ENCODE measurements around the gene ABCB10.

ABCB10 gene

DNA sequence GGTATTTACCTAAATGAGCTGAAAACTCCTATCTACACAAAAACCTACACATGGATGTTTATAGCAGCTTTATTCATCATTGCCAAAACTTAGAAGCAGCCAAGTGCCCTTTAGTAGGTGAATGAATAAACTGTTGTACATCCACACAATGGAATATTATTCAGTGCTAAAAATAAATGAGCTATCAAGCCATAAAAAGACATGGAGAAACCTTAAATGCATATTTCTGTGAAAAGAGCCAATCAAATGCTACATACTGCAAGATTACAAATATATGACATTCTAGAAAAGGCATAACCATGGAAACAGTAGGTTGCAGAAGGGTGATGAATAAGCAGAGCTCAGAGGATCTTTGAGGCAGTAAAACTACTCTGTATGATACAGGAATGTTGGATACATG is 23.3 kb downstream of the ABCB10 start:
- H3K27me3 ChIP-seq (ENCODE audit: low read length) = no peaks in the 10 kb centered on the region
- H3K79me2 ChIP-seq (ENCODE audit: insufficient read depth, low read length) = no peaks in the 10 kb centered on the region
- no peak overlapping the region for H3K27ac ChIP-seq (ENCODE audit: low read depth, low read length)
- H2AFZ ChIP-seq (ENCODE audit: low read depth, low read length, severe bottlenecking) = no peak overlapping the region
- H3K9ac ChIP-seq (ENCODE audit: low read length) = no peak overlapping the region
- no peaks in the 10 kb centered on the region for H3F3A ChIP-seq (ENCODE audit: insufficient read depth)
- TF ChIP-seq EZH2phosphoT487 (conservative IDR thresholded peaks at IDR 0.05; ENCODE audit: low read length) = no peak
- TF ChIP-seq, protein P1, sequence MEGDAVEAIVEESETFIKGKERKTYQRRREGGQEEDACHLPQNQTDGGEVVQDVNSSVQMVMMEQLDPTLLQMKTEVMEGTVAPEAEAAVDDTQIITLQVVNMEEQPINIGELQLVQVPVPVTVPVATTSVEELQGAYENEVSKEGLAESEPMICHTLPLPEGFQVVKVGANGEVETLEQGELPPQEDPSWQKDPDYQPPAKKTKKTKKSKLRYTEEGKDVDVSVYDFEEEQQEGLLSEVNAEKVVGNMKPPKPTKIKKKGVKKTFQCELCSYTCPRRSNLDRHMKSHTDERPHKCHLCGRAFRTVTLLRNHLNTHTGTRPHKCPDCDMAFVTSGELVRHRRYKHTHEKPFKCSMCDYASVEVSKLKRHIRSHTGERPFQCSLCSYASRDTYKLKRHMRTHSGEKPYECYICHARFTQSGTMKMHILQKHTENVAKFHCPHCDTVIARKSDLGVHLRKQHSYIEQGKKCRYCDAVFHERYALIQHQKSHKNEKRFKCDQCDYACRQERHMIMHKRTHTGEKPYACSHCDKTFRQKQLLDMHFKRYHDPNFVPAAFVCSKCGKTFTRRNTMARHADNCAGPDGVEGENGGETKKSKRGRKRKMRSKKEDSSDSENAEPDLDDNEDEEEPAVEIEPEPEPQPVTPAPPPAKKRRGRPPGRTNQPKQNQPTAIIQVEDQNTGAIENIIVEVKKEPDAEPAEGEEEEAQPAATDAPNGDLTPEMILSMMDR (IDR thresholded peaks at IDR 0.05; ENCODE audit: insufficient read depth, low read length, poor library complexity, severe bottlenecking) = no peak
- H3K4me2 ChIP-seq (ENCODE audit: low read depth, low read length, poor library complexity, severe bottlenecking) = no peak overlapping the region
- 0 out of 2 replicates have a peak, but pooled peaks cover 3% of the 10 kb centered on the region for H3K36me3 ChIP-seq (ENCODE audit: low read length)
- H3K4me3 ChIP-seq (ENCODE audit: insufficient read depth, low read length, poor library complexity, severe bottlenecking) = no peak overlapping the region
- no peaks in the 10 kb centered on the region for H3K9me3 ChIP-seq (ENCODE audit: insufficient read depth, low read length)
- no peaks in the 10 kb centered on the region for H4K20me1 ChIP-seq (ENCODE audit: low read depth, low read length)
- H3K9me2 ChIP-seq (replicated peaks; ENCODE audit: insufficient read depth, low read length) = no peaks in the 10 kb centered on the region

DNA sequence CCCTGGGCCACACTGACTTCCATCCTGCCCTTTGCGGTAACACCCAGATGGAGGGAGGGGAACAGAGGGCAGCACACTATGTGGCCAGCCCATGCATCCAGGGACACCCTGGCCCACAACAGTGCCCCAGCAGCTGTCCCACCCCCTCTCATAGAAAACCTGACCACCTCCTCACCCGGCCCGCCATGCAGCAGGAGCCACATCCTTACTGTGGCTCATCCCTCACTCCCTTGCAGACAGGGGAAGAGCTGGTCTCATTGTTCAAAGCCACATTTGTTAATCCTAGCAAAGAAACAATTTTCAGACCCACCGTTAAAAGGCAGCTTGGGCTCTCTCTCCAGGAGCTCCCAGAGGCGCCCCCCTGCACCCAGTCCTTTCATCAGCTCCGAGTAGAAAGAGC is 27.2 kb downstream of the ABCB10 start:
- no peak overlapping the region for H3K27ac ChIP-seq (ENCODE audit: low read depth, low read length)
- H3K4me2 ChIP-seq (ENCODE audit: low read depth, low read length, poor library complexity, severe bottlenecking) = no peak overlapping the region
- no peaks in the 10 kb centered on the region for H3K79me2 ChIP-seq (ENCODE audit: insufficient read depth, low read length)
- H3K36me3 ChIP-seq (ENCODE audit: low read length) = peaks cover 3% of the 10 kb centered on the region; the same call in 1 of the 2 replicates
- no peaks in the 10 kb centered on the region for H3F3A ChIP-seq (ENCODE audit: insufficient read depth)
- no peaks in the 10 kb centered on the region for H4K20me1 ChIP-seq (ENCODE audit: low read depth, low read length)
- H3K9ac ChIP-seq (ENCODE audit: low read length) = no peak overlapping the region
- no peak overlapping the region for H3K4me3 ChIP-seq (ENCODE audit: insufficient read depth, low read length, poor library complexity, severe bottlenecking)
- H3K9me2 ChIP-seq (replicated peaks; ENCODE audit: insufficient read depth, low read length) = no peaks in the 10 kb centered on the region
- no peak for TF ChIP-seq EZH2phosphoT487 (conservative IDR thresholded peaks at IDR 0.05; ENCODE audit: low read length)
- TF ChIP-seq, protein P1 (IDR thresholded peaks at IDR 0.05; ENCODE audit: insufficient read depth, low read length, poor library complexity, severe bottlenecking) = no peak
- H2AFZ ChIP-seq (ENCODE audit: low read depth, low read length, severe bottlenecking) = no peak overlapping the region
- no peaks in the 10 kb centered on the region for H3K9me3 ChIP-seq (ENCODE audit: insufficient read depth, low read length)
- no peaks in the 10 kb centered on the region for H3K27me3 ChIP-seq (ENCODE audit: low read length)

DNA sequence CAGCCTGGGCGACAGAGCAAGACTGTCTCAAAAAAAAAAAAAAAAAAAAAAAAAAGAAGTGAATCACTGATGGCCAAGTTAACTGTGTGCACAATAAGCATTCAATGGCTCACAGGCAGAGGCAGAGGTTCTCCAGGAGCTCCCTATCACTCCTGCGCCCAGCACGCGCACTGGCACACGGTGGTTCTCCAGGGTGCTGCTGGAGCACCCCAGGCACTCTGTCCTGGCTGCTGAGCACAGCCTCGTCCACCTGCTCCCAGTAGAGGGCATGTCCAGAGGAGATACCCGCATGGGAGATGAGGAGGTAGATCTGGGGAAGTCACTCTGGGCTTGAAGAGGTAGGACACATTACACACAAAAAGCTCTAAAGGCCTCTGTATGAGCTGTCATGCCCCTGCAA is 28.9 kb downstream of the ABCB10 start:
- Histone ChIP-seq H3K36me3 (ENCODE audit: low read length) (peaks cover 3% of the 10 kb centered on the region; the same call in 1 of the 2 replicates), H3F3A (ENCODE audit: insufficient read depth) (no peaks in the 10 kb centered on the region), H2AFZ (ENCODE audit: low read depth, low read length, severe bottlenecking) (no peak overlapping the region), H3K4me2 (ENCODE audit: low read depth, low read length, poor library complexity, severe bottlenecking) (no peak overlapping the region), H3K79me2 (ENCODE audit: insufficient read depth, low read length) (no peaks in the 10 kb centered on the region), H3K27me3 (ENCODE audit: low read length) (no peaks in the 10 kb centered on the region), H4K20me1 (ENCODE audit: low read depth, low read length) (no peaks in the 10 kb centered on the region), H3K9ac (ENCODE audit: low read length) (no peak overlapping the region), H3K27ac (ENCODE audit: low read depth, low read length) (no peak overlapping the region), H3K9me3 (ENCODE audit: insufficient read depth, low read length) (no peaks in the 10 kb centered on the region), H3K4me3 (ENCODE audit: insufficient read depth, low read length, poor library complexity, severe bottlenecking) (no peak overlapping the region), H3K9me2 (replicated peaks; ENCODE audit: insufficient read depth, low read length) (no peaks in the 10 kb centered on the region)
- no peak for TF ChIP-seq EZH2phosphoT487 (conservative IDR thresholded peaks at IDR 0.05; ENCODE audit: low read length)
- TF ChIP-seq, protein P1 (IDR thresholded peaks at IDR 0.05; ENCODE audit: insufficient read depth, low read length, poor library complexity, severe bottlenecking) = no peak

All from SU-DHL-6 (cell line).